GM12801 (cell line): ENCODE data around the gene CERS4.

Experiments
- CTCF ChIP-seq: IDR thresholded peaks from one replicate; pipeline ENCODE4 v1.5.1; 2011; ENCODE audit warnings: control low read depth; ENCODE audit not compliant: insufficient read length; ENCODE audit errors: extremely low read depth

CERS4 gene

DNA sequence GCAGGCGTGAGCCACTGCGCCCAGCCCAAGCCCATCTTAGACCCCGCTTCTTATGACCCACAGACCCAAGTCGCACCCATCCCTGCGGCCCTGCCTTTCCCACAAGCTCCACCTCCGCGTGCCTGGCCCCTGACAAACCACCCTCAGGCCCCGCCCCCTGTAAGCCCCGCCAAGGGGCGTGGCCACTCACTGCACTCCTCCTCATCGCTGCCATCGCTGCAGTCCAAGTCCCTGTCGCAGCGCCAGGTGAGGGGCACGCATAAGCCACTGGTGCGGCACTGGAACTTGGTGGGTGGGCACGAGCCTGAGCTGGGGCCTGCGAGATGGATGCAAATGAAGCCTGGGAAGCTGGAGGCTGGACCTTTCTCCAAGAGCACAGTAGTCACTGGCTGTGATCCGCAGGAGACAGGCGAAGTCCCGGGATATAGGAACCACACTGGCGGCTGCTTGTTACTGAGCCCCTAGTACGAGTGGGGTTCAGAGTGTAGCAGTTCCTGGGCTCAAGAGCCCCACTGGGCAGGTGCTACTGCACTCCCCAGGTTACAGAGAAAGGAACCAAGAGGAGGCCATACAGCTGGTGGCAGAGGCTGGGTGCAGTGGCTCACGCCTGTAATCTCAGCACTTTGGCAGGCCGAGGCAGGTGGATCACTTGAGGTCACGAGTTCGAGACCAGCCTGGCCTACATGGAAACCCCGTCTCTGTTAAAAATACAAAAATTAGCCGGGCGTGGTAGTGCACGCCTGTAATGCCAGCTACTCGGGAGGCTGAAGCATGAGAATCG is 95.9 kb downstream of the CERS4 start:
- TF ChIP-seq CTCF, result no peak

- TF ChIP-seq CTCF, result no peak
Observed at GRCh38 chr19:8305798-8306197, 96.6 kb downstream of the CERS4 start.

DNA sequence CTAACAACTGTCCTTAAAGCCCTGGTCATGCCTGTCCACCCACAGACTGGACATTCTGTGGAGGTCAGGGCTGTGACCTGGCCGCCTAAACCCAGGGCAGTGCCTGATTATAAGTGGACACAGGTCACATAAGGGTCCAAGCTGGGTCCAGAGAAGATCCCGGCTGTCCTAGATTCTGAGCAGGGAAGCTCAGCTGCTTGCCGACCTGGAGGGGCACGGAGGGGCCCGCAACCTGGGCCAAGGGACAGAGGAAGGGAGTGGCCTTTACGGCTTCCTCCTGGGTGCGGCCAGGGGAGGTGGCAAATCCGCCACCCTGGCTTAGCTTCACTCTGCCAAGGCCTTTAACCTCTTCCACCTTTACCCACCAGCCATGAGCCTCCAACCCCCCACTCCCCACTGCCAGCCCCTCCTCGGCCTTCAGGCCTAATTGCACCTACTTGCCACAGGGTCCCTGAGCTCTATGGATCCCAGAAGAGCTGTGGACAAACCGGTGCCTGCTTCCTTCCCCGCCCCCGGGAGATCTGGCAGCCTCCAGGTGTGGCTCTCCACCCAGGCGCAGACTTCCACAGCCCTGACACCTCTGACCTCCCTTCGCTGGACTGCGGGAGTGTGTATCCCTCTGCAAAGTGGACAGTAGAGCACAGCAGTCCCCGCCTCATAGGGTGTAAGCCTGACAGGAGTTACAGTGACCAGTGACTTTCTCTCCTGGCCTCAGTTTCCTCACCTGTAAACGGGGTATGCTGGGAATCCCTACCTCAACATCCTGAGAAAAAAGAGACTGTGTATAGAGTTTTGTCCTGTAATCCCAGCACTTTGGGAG is 97.3 kb downstream of the CERS4 start:
- TF ChIP-seq CTCF, result no peak

GRCh38 chr19:8307400-8307964 is 98.3 kb downstream of the CERS4 start:
- TF ChIP-seq CTCF, result no peak

DNA sequence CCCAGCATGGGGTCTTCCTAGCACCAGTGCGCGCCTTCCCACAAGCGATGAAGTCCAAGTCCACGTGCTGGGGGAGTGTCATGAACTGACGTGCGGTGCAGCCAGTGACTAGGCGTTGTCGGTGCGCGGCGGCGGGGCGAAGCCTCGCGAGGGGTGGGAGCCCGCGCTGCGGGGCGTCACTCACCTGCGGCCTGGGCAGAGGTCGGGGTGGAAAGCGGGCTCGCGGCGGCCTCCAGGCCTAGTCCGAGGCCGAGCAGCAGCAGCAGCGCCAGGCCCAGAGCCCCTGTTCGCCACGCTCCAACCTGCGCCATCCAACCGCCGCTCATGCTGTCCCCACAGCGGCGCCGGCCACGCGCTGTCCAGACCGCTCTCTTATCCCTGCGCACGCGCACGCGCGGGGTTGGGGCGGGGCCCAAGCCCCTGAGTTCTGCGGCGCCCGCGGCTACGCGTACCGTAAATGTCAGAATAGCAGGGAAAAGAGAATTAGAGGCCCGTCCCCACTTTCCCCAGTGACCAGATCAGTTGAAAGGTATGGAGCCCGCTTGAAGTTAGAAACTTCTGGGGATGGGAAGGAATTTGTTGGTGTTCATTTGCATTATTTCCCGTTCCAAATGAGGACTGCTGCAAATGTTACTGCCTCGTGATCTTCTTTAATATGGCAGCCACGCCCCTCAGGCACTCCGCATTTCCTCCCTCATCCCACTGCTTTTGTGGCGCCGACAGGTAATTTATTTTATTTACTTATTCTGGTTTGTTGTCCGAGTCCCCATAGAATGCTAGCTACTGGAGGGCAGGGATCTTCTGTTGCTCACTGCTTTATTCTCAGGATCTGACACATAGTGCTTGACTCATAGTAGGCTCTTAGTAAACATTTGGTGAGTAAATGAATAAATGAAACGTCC is 99.0 kb downstream of the CERS4 start, which contains the start of gene CD320:
Gene CD320, minus strand, starts transcription at position 394 of the 902 bp plus-strand sequence. Its CDS starts 68 bp downstream, at position 326.
- no peak for TF ChIP-seq CTCF

DNA sequence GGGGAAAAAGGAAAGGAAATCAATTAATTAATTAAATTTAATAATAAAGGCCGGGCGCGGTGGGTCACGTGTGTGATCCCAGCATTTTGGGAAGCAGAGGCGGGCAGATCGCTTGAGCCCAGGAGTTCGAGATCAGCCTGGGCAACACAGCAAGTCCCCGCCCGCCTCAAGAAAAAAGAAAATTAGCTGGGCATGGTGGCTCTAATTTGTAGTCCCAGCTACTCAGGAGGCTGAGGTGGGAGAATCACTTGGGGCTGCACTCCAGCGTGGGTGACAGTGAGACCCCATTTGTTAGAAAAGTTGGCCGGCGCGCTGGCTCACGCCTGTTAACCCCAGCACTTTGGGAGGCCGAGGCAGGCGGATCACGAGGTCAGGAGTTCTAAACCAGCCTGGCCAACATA is 99.7 kb downstream of the CERS4 start:
- TF ChIP-seq CTCF, result no peak
